ENCODE measurements around the gene CST4.

DNA sequence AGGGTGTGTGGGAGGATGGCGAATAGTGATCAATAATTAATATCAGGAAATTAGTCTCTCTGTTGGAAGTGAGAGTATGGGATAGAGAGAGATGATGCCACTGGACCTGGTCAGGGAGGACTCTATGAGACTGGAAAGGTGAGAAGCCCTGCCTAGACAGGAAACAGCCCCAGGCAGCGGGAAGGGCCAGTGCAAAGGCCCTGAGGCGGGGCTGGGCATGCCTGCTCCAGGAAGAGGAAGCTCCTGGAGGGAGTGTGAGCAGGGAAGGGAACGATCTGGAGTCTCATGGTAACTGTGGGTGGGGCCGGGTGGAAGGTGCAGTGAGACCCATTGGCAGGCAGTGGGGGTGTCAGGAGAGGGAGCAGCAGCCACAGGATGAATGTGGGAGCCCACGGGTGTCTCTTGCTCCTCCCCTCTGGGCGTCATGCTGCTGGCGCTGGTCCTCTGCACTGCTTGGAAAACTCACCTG lies 49.3 kb downstream of the CST4 start:
- TF ChIP-seq POLR2AphosphoS5 (IDR thresholded peaks at IDR 0.05; ENCODE audit: borderline replicate concordance, low read depth, low read length) (no peak), EZH2 (IDR thresholded peaks at IDR 0.05) (no peak)

Measured in SK-N-MC (cell line).